Stimulated activated effector memory CD8-positive, alpha-beta T cell treated with anti-CD3 and anti-CD28 coated beads, Interleukin-12 subunit alpha, Interleukin-12 subunit beta, amount 100 ng/mL, for 72 hours (primary cell): ENCODE results near the gene SESN2.

Source experiments
- ATAC-seq: fragments of 150-1000 bp; cut with Tn5 transposase; 2 replicates; pipeline ENCODE4 v1.10.0; 2021
- DNase-seq, 2 donors: peaks; one replicate each; pipeline ENCODE4 v3.0.0; 2021 to 2022; ENCODE audit warnings: low spot score in 2 of 2
- H3K27ac Mint-ChIP-seq: one replicate; pipeline ENCODE4 v1.8.0; 2022; ENCODE audit warnings: mild to moderate bottlenecking, mixed read lengths
- H3K36me3 Mint-ChIP-seq: one replicate; pipeline ENCODE4 v1.8.0; 2022; ENCODE audit warnings: mild to moderate bottlenecking, mixed read lengths
- H3K4me1 Mint-ChIP-seq: one replicate; pipeline ENCODE4 v1.8.0; 2022; ENCODE audit warnings: mixed read lengths
- H3K4me3 Mint-ChIP-seq: one replicate; pipeline ENCODE4 v1.8.0; 2022; ENCODE audit warnings: mild to moderate bottlenecking, mixed read lengths
- H3K9me3 Mint-ChIP-seq: one replicate; pipeline ENCODE4 v1.8.0; 2022; ENCODE audit warnings: mixed read lengths

The SESN2 gene

DNA sequence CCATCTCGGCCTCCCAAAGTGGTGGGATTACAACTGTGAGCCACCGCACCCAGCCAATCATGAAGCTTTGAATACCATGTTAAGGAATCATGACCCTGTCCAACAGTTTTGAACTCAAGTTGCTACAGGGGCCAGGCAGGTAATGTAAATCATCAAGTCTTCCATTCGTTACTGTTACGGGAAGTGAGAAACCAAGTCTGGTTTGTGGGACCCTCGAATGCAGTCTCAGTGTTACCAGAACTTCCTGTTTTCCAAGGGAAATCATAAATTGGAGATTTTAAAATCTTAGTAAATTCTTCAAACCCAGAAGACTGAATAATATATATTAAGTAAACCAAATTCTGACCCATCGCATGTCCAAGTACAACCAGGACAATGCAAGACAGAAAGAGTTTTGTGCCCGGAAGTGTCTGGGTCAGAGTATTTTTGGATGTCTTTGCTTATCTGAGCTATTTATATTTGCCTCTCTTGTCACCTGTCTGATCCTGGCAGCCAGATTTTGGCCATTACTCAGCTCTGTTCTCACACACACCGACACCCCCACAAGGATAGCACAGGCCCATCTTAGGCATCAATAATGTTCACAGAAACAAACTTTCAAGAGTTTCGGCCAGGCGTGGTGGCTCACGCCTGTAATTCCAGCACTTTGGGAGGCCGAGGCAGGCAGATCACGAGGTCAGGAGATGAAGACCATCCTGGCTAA, 14.6 kb upstream of the SESN2 start:
- H3K4me3 Mint-ChIP-seq = peak overlapping the region; percentile 40
- H3K36me3 Mint-ChIP-seq = peaks cover 18% of the 10 kb centered on the region
- ATAC-seq (no peak), DNase-seq (no peak)
- H3K27ac Mint-ChIP-seq = peak overlapping the region; percentile 81
- H3K9me3 Mint-ChIP-seq = no peaks in the 10 kb centered on the region
- H3K4me1 Mint-ChIP-seq = peaks cover 48% of the 10 kb centered on the region

DNA sequence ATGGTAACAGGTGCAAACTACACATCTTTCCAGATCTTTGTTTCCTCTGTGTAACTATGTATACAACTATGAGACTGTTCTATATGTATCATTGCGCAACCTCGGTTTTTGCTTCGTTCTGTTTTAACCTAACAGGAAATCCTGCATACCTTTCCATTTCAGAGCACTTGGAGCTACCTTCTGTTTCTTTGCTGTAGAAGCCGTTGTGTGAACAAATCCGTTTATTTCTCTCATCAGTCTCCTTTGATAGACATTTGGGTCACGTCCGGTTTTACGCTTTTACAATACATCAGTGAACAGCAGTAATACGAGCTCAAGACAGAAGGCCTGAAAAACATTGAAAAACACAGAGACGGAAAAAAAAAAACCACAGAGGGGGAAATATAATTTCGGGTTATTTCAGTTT, 12.9 kb upstream of the SESN2 start:
- DNase-seq (peak in 1 of 2 donors; percentile 62), ATAC-seq (peak; percentile 17)
- Mint-ChIP-seq H3K4me3 (peak overlapping the region; percentile 90), H3K27ac (peak overlapping the region; percentile 90), H3K9me3 (no peaks in the 10 kb centered on the region), H3K36me3 (peaks cover 10% of the 10 kb centered on the region), H3K4me1 (peaks cover 52% of the 10 kb centered on the region)

DNA sequence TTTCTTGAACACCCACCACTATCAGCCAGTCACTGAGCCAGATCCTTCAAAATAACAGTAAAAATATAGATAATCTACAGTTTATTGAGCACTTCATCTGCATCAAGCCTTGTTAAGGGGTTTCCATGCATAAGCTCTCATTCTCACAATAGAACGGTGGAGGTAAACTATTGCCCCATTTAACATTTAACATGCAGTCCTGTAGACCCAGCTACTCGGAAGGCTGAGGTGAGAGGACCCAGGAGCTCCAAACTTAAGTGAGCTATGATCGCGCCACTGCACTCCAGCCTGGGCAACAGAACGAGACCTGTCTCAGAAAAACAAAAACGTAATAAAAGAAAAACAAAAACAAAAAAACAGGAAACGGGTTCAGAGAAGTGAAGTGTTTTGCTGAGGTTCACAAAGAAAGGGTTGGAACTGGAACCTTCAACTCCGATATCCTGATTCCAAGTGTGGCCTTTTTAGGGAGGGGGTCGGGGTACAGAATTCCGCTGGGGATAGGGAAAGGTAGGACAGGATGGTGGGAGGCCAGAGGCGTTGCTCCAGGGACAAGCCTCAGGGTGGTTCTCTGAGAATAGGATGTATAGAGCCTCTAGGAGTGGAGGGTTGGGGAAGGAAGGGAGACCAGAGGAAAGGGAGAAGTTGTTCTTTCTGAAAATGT, 11.6 kb upstream of the SESN2 start:
- H3K4me3 Mint-ChIP-seq = peak overlapping the region; percentile 90
- ATAC-seq (no peak), DNase-seq (no peak)
- H3K4me1 Mint-ChIP-seq = peaks cover 52% of the 10 kb centered on the region
- H3K36me3 Mint-ChIP-seq = peaks cover 10% of the 10 kb centered on the region
- peak overlapping the region; percentile 90 for H3K27ac Mint-ChIP-seq
- no peaks in the 10 kb centered on the region for H3K9me3 Mint-ChIP-seq

GRCh38 chr1:28248273-28249012, 10.9 kb upstream of the SESN2 start:
- Mint-ChIP-seq H3K4me1 (peaks cover 52% of the 10 kb centered on the region), H3K9me3 (no peaks in the 10 kb centered on the region), H3K4me3 (peak overlapping the region; percentile 90), H3K27ac (peak overlapping the region; percentile 90), H3K36me3 (peaks cover 10% of the 10 kb centered on the region)
- ATAC-seq = peak; percentile 47
- DNase-seq = peak; percentile 67 to 90

DNA sequence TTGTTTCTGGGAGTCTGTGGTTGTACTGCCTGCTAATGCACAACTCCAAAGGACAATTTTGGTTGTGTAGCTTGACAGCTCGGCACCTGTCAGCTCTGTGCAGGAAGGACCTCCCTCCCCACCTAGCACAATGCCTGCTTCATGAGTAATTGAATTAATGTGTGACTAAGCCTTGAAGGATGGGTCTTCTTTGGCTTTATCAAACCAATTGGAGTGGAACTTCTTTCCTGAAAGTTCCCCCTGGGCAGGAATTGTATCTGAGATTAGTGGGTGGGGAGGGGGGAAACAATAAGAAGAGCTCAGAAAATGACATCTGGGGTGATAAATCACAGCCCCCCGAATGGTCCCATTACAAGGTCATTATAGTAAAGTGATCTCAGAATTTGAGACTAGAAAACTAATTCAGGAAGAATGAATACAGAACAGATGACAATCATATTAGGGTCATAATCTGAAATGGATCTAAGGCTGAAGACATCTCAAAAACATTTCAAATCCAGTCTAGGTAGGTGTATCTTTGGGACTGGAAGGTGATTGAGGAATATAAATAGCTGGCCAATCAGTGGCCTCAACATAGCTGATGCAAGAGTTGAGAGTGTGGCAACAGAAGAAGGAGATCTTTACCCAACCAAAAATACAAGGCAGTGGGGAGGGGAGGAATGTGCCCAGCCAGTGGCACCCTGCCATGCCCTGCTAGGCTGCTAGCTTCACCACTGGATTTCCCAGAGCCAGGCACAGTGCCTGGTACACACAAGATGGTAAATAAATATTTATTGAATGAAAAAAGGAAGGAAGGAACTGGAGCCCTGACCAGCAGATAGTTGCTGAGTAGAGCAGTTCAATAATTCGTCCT, 10.1 kb upstream of the SESN2 start:
- DNase-seq = peak in 1 of 2 donors; percentile 66
- Mint-ChIP-seq H3K9me3 (no peaks in the 10 kb centered on the region), H3K27ac (peak overlapping the region; percentile 90), H3K4me3 (peak overlapping the region; percentile 90), H3K36me3 (peaks cover 10% of the 10 kb centered on the region), H3K4me1 (peaks cover 44% of the 10 kb centered on the region)
- ATAC-seq = peak; percentile 35

GRCh38 chr1:28249866-28250295, 9.4 kb upstream of the SESN2 start:
- Mint-ChIP-seq H3K9me3 (no peaks in the 10 kb centered on the region), H3K4me1 (peaks cover 40% of the 10 kb centered on the region), H3K4me3 (peak overlapping the region; percentile 90), H3K36me3 (peaks cover 10% of the 10 kb centered on the region), H3K27ac (peak overlapping the region; percentile 90)
- ATAC-seq = no peak
- DNase-seq = no peak

DNA sequence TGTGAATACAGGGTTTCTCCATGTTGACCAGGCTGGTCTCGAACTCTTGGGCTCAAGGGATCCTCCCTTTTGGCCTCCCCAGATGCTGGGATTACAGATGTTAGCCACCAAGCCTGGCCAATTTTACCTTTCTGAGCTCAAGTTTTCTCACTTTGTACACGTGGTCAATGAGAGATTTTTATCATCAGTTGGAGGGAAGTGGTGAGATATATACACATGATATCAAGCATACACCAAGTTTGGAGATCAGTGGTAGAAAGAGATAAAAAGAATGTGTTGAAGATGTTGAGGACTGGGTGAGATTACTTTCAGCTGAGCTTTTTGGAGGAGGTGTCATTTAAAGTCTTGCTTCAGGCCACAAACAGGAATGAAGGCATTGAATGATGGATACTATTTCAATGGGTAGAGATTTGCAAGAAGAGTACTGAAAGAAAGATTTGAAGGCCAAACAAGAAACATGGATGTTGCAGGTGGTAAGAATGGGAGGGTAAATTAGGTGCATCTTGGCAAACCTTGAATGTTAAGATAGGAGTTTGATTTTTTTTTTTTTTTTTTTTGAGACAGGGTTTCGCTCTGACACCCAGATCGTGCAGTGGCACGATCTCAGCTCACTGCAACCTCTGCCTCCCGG, 3.0 kb upstream of the SESN2 start:
- H3K27ac Mint-ChIP-seq = peak overlapping the region; percentile 46
- H3K4me3 Mint-ChIP-seq = peak overlapping the region; percentile 32
- no peak for DNase-seq
- peaks cover 26% of the 10 kb centered on the region for H3K36me3 Mint-ChIP-seq
- H3K4me1 Mint-ChIP-seq = peaks cover 30% of the 10 kb centered on the region
- no peaks in the 10 kb centered on the region for H3K9me3 Mint-ChIP-seq
- peak; percentile 22 for ATAC-seq

- Mint-ChIP-seq H3K4me1 (peaks cover 34% of the 10 kb centered on the region), H3K27ac (peak overlapping the region; percentile 97), H3K36me3 (peaks cover 36% of the 10 kb centered on the region), H3K4me3 (peak overlapping the region; percentile 67), H3K9me3 (no peaks in the 10 kb centered on the region)
- DNase-seq (no peak), ATAC-seq (no peak)
Measured at GRCh38 chr1:28257736-28258135, 1.6 kb upstream of the SESN2 start.

- H3K4me3 Mint-ChIP-seq = peak overlapping the region; percentile 67
Measured at GRCh38 chr1:28258628-28259251, 578 bp upstream of the SESN2 start.

GRCh38 chr1:28259934-28260802, 850 bp downstream of the SESN2 start:
- Mint-ChIP-seq H3K9me3 (no peaks in the 10 kb centered on the region), H3K4me1 (peaks cover 38% of the 10 kb centered on the region), H3K36me3 (peaks cover 40% of the 10 kb centered on the region), H3K27ac (peak overlapping the region; percentile 97), H3K4me3 (peak overlapping the region; percentile 67)
- DNase-seq = peak; percentile 33 to 71
- no peak for ATAC-seq

More at GRCh38 chr1:28258628-28259251, 578 bp upstream of the SESN2 start:
- H3K4me1 Mint-ChIP-seq = peaks cover 38% of the 10 kb centered on the region
- ATAC-seq (no peak), DNase-seq (no peak)
- no peaks in the 10 kb centered on the region for H3K9me3 Mint-ChIP-seq
- H3K27ac Mint-ChIP-seq = peak overlapping the region; percentile 97
- peaks cover 40% of the 10 kb centered on the region for H3K36me3 Mint-ChIP-seq

GRCh38 chr1:28260803-28261174, 1.5 kb downstream of the SESN2 start:
- Mint-ChIP-seq H3K9me3 (no peaks in the 10 kb centered on the region), H3K27ac (peak overlapping the region; percentile 41), H3K4me3 (peak overlapping the region; percentile 67), H3K4me1 (peaks cover 42% of the 10 kb centered on the region), H3K36me3 (peaks cover 40% of the 10 kb centered on the region)
- DNase-seq (no peak), ATAC-seq (no peak)

- Mint-ChIP-seq H3K27ac (no peak overlapping the region), H3K4me1 (peaks cover 42% of the 10 kb centered on the region), H3K4me3 (no peak overlapping the region), H3K36me3 (peaks cover 40% of the 10 kb centered on the region), H3K9me3 (no peaks in the 10 kb centered on the region)
- ATAC-seq = no peak
- no peak for DNase-seq
Measured at GRCh38 chr1:28264897-28265296, 5.6 kb downstream of the SESN2 start.

GRCh38 chr1:28265577-28265976, 6.3 kb downstream of the SESN2 start:
- Mint-ChIP-seq H3K4me3 (no peak overlapping the region), H3K9me3 (no peaks in the 10 kb centered on the region), H3K4me1 (peaks cover 42% of the 10 kb centered on the region), H3K27ac (peak overlapping the region; percentile 85), H3K36me3 (peaks cover 45% of the 10 kb centered on the region)
- no peak for ATAC-seq
- no peak for DNase-seq
